Parathyroid adenoma (tissue), 2 donors: ENCODE data around the gene SLC13A1.

ENCODE experiments used
- H2AFZ ChIP-seq: fragments of 300-600 bp; sonication (generic); one replicate; pipeline ENCODE4 v1.7.0; 2017; ENCODE audit warnings: antibody characterized with exemption, mild to moderate bottlenecking
- H3K27ac ChIP-seq: fragments of 300-600 bp; sonication (generic); one replicate; pipeline ENCODE4 v1.7.0; 2017
- H3K27me3 ChIP-seq: fragments of 300-600 bp; sonication (generic); one replicate; pipeline ENCODE4 v1.7.0; 2017; ENCODE audit warnings: low read length; ENCODE audit not compliant: control insufficient read depth, insufficient read depth
- H3K36me3 ChIP-seq: fragments of 300-600 bp; sonication (generic); one replicate; pipeline ENCODE4 v1.7.0; 2017; ENCODE audit warnings: low read length; ENCODE audit not compliant: control insufficient read depth, insufficient read depth
- H3K4me1 ChIP-seq: fragments of 300-600 bp; sonication (generic); one replicate; pipeline ENCODE4 v1.7.0; 2017; ENCODE audit warnings: control low read depth
- H3K4me2 ChIP-seq: fragments of 300-600 bp; sonication (generic); one replicate; pipeline ENCODE4 v1.7.0; 2017; ENCODE audit warnings: low read length
- H3K4me3 ChIP-seq: fragments of 300-600 bp; sonication (generic); one replicate; pipeline ENCODE4 v1.7.0; 2017; ENCODE audit warnings: low read depth, low read length
- H3K79me2 ChIP-seq: fragments of 300-600 bp; sonication (generic); one replicate; pipeline ENCODE4 v1.7.0; 2017; ENCODE audit warnings: control low read depth
- H3K9ac ChIP-seq: fragments of 300-600 bp; sonication (generic); one replicate; pipeline ENCODE4 v1.7.0; 2017; ENCODE audit warnings: mild to moderate bottlenecking
- H3K9me3 ChIP-seq: fragments of 300-600 bp; sonication (generic); one replicate; pipeline ENCODE4 v1.7.0; 2017; ENCODE audit warnings: low read length; ENCODE audit not compliant: control insufficient read depth
- CTCF ChIP-seq: fragments of 300-600 bp; sonication (generic); IDR thresholded peaks from one replicate; pipeline ENCODE4 v1.7.0; 2017; ENCODE audit warnings: antibody characterized with exemption, mild to moderate bottlenecking
- donor health status: primary hyperparathyroidism.

SLC13A1 gene

GRCh38 chr7:123198668-123199652, 809 bp downstream of the SLC13A1 start:
- Histone ChIP-seq H3K4me1 (no peaks in the 10 kb centered on the region), H2AFZ (no peak overlapping the region), H3K4me3 (no peak overlapping the region), H3K9ac (no peak overlapping the region), H3K79me2 (no peaks in the 10 kb centered on the region), H3K27ac (no peak overlapping the region), H3K27me3 (no peaks in the 10 kb centered on the region), H3K9me3 (no peaks in the 10 kb centered on the region), H3K4me2 (no peak overlapping the region), H3K36me3 (no peaks in the 10 kb centered on the region)
- TF ChIP-seq CTCF: no peak

- H3K79me2 ChIP-seq: no peaks in the 10 kb centered on the region
- H3K9ac ChIP-seq: no peak overlapping the region
- no peaks in the 10 kb centered on the region for H3K27me3 ChIP-seq
- no peaks in the 10 kb centered on the region for H3K36me3 ChIP-seq
- H3K4me3 ChIP-seq: no peak overlapping the region
- H2AFZ ChIP-seq: no peak overlapping the region
- no peaks in the 10 kb centered on the region for H3K4me1 ChIP-seq
- H3K4me2 ChIP-seq: no peak overlapping the region
- no peak for TF ChIP-seq CTCF
- no peaks in the 10 kb centered on the region for H3K9me3 ChIP-seq
- H3K27ac ChIP-seq: no peak overlapping the region
Observed at GRCh38 chr7:123198111-123198510, 1.7 kb downstream of the SLC13A1 start.

- no peak overlapping the region for H3K4me2 ChIP-seq
Observed at GRCh38 chr7:123193235-123193634, 6.5 kb downstream of the SLC13A1 start.

GRCh38 chr7:123191132-123191531, 8.6 kb downstream of the SLC13A1 start:
- no peak for TF ChIP-seq CTCF

More at GRCh38 chr7:123193235-123193634, 6.5 kb downstream of the SLC13A1 start:
- no peak overlapping the region for H2AFZ ChIP-seq
- H3K9ac ChIP-seq: no peak overlapping the region
- no peaks in the 10 kb centered on the region for H3K27me3 ChIP-seq
- no peak overlapping the region for H3K27ac ChIP-seq
- no peaks in the 10 kb centered on the region for H3K4me1 ChIP-seq
- H3K9me3 ChIP-seq: no peaks in the 10 kb centered on the region
- no peak overlapping the region for H3K4me3 ChIP-seq
- no peaks in the 10 kb centered on the region for H3K79me2 ChIP-seq
- no peak for TF ChIP-seq CTCF
- H3K36me3 ChIP-seq: no peaks in the 10 kb centered on the region

More at GRCh38 chr7:123191132-123191531, 8.6 kb downstream of the SLC13A1 start:
- no peaks in the 10 kb centered on the region for H3K27me3 ChIP-seq
- no peak overlapping the region for H3K27ac ChIP-seq
- no peaks in the 10 kb centered on the region for H3K36me3 ChIP-seq
- no peak overlapping the region for H2AFZ ChIP-seq
- H3K4me3 ChIP-seq: no peak overlapping the region
- no peak overlapping the region for H3K9ac ChIP-seq
- no peaks in the 10 kb centered on the region for H3K4me1 ChIP-seq
- no peak overlapping the region for H3K4me2 ChIP-seq
- no peaks in the 10 kb centered on the region for H3K79me2 ChIP-seq
- H3K9me3 ChIP-seq: no peaks in the 10 kb centered on the region
